ENCODE results near the gene C19orf81. TPM values are rescaled to one million over a fixed set of nuclear protein-coding genes. Genes with fewer than 3 reads are reported as not detected.
A peak's percentile ranks its signal among the peaks of the same experiment; 100 is the strongest.
"Not testable (repeated sequence)": the region's sequence is repeated elsewhere in the genome, so short reads cannot be mapped to it uniquely, and the experiment has no call there.

The C19orf81 gene
- total and polyA plus RNA-seq, 12 donors, result 0.61 to 7.2 (median 3.4) TPM; not detected in 2

- no peak for DNase-seq
- intact Hi-C loops (cut with DNase I), result no loop called here
These were observed 46.3 kb upstream of the C19orf81 start for GRCh38 chr19:50602935-50603334.

DNA sequence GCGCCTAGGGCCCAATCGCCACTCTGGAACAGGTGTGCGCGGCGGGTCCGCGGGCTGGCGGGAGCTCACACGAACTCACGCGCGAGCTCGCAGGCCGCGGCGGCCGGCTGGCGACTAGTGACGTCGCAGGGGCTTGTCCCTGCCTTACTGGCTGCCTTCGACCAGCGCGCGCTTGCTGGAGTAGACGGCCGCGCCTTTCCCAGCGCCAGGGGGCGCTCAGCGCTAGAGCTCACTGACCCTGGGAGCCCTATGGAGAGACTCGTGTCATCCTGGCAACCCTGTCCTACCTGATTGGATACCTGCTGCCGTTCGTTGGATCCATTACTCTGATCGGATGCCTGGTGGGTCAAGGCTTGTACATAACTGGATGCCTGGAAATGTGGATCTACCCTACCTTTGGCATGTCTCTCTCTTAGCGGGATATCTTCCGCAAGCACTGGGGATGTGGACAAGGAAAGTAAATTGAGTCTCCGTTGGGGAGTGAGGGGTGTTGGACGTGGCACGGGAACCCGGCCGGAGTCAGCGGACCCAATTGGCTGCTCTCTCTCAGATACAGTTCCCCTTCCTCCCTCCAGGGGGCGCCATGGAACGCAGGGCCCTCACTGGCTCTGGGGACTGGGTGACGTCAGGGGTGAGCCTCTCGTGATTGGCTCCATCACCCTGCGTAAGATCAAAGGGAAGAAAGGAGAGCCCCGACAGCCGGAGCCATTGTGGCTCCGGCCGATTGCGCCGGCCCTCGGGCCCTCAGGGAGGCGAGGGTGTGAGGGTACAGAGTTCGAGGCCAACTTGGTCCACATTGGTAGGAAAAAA lies 44.8 kb upstream of the C19orf81 start:
- WGBS, 2 donors, result 40 to 58% methylated on average over 27 to 45 of the region's 56 CpGs
- DNase-seq; H3K36me3 ChIP-seq; H3K4me1 ChIP-seq; H3K27ac ChIP-seq; H3K4me3 ChIP-seq; intact Hi-C loops (cut with DNase I); H3K9me3 ChIP-seq: not testable (repeated sequence)
- peak in 1 of 8 donors; percentile 44 for ATAC-seq
- H3K27me3 ChIP-seq, result peaks cover 3 to 66% (median 61%) of the 10 kb centered on the region in 7 donors

More at GRCh38 chr19:50602935-50603334, 46.3 kb upstream of the C19orf81 start:
- H3K27me3 ChIP-seq, result peaks cover 3 to 75% (median 57%) of the 10 kb centered on the region in 7 donors
- 56 to 57% methylated on average over 4 of the region's 4 CpGs for WGBS, 2 donors
- H3K4me3 ChIP-seq, result no peak overlapping the region
- peaks cover 0 to under 1% (median 0%) of the 10 kb centered on the region in 11 donors for H3K9me3 ChIP-seq
- TF ChIP-seq, protein P1, sequence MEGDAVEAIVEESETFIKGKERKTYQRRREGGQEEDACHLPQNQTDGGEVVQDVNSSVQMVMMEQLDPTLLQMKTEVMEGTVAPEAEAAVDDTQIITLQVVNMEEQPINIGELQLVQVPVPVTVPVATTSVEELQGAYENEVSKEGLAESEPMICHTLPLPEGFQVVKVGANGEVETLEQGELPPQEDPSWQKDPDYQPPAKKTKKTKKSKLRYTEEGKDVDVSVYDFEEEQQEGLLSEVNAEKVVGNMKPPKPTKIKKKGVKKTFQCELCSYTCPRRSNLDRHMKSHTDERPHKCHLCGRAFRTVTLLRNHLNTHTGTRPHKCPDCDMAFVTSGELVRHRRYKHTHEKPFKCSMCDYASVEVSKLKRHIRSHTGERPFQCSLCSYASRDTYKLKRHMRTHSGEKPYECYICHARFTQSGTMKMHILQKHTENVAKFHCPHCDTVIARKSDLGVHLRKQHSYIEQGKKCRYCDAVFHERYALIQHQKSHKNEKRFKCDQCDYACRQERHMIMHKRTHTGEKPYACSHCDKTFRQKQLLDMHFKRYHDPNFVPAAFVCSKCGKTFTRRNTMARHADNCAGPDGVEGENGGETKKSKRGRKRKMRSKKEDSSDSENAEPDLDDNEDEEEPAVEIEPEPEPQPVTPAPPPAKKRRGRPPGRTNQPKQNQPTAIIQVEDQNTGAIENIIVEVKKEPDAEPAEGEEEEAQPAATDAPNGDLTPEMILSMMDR (IDR thresholded peaks at IDR 0.05), result no peak
- H3K36me3 ChIP-seq, result no peaks in the 10 kb centered on the region
- H3K27ac ChIP-seq, result no peak overlapping the region
- H3K4me1 ChIP-seq, result peaks cover 0 to 2% (median 0%) of the 10 kb centered on the region in 9 donors
- no peak for ATAC-seq

DNA sequence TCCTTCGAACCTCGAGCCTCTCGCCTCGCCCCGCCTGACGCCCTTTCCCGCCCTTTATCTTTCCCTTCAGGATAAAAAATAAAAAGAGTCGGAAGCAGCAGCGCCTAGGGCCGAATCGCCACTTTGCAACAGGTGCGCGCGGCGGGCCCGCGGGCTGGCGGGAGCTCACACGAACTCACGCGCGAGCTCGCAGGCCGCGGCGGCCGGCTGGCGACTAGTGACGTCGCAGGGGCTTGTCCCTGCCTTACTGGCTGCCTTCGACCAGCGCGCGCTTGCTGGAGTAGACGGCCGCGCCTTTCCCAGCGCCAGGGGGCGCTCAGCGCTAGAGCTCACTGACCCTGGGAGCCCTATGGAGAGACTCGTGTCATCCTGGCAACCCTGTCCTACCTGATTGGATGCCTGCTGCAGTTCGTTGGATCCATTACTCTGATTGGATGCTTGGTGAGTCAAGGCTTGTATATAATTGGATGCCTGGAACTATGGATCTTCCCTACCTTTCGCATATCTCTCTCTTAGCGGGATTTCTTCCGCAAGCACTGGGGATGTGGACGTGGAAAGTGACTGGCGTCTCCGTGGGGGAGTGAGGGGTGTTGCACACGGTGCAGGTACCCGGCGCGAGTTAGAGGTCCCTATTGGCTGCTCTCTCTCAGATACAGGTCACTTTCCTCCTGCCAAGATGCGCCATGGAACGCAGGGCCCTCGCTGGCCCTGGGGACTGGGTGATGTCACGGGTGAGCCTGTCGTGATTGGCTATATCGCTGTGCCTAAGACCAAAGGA lies 43.0 kb upstream of the C19orf81 start:
- intact Hi-C loops (cut with DNase I); H3K4me3 ChIP-seq; H3K9me3 ChIP-seq; H3K36me3 ChIP-seq; H3K4me1 ChIP-seq; H3K27ac ChIP-seq; DNase-seq: not testable (repeated sequence)
- TF ChIP-seq, protein P1 (IDR thresholded peaks at IDR 0.05), result peak in 1 of 9 donors; percentile 13
- WGBS, 2 donors, result 35 to 36% methylated on average over 38 to 49 of the region's 58 CpGs
- peak in 4 of 8 donors; percentile 28 to 59 (median 38) for ATAC-seq
- H3K27me3 ChIP-seq, result peaks cover 3 to 53% (median 49%) of the 10 kb centered on the region in 7 donors

DNA sequence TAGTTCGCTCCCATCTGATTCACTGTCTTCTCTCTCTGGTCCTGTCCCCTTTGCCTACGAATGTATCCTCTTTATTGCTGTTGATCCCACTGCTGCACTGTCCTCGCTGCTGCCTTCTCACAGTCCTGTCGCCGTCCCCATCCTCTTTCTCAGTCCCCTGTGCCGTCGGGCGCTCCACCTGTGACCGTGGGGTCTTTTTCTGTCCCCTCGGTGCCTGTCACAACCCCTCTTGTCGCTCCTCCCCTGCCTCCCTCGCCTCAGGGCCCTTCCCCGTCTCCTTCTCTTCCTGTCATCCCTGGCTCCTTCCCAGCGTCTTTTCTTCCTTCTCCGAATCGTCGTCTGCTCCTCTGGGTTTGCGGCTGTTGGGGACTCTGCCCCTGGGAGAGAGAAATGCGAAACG lies 41.9 kb upstream of the C19orf81 start:
- intact Hi-C loops (cut with DNase I), result no loop called here
- peaks cover 0 to 6% (median 0%) of the 10 kb centered on the region in 9 donors for H3K4me1 ChIP-seq
- no peaks in the 10 kb centered on the region for H3K36me3 ChIP-seq
- peaks cover 0 to 4% (median 0%) of the 10 kb centered on the region in 11 donors for H3K9me3 ChIP-seq
- H3K27me3 ChIP-seq, result peaks cover 0 to 48% (median 38%) of the 10 kb centered on the region in 7 donors
- H3K4me3 ChIP-seq, result no peak overlapping the region
- no peak for DNase-seq
- no peak overlapping the region for H3K27ac ChIP-seq
- no peak for ATAC-seq
- WGBS, 2 donors, result 64 to 72% methylated on average over 20 of the region's 20 CpGs
- TF ChIP-seq, protein P1 (IDR thresholded peaks at IDR 0.05), result no peak
